LoVo (cell line): ENCODE results near the gene PHACTR2.

Experiments used
- DNase-seq: peaks from one replicate; pipeline ENCODE4 v3.0.0-alpha.2; 2016; ENCODE audit warnings: low spot score

Gene PHACTR2

DNA sequence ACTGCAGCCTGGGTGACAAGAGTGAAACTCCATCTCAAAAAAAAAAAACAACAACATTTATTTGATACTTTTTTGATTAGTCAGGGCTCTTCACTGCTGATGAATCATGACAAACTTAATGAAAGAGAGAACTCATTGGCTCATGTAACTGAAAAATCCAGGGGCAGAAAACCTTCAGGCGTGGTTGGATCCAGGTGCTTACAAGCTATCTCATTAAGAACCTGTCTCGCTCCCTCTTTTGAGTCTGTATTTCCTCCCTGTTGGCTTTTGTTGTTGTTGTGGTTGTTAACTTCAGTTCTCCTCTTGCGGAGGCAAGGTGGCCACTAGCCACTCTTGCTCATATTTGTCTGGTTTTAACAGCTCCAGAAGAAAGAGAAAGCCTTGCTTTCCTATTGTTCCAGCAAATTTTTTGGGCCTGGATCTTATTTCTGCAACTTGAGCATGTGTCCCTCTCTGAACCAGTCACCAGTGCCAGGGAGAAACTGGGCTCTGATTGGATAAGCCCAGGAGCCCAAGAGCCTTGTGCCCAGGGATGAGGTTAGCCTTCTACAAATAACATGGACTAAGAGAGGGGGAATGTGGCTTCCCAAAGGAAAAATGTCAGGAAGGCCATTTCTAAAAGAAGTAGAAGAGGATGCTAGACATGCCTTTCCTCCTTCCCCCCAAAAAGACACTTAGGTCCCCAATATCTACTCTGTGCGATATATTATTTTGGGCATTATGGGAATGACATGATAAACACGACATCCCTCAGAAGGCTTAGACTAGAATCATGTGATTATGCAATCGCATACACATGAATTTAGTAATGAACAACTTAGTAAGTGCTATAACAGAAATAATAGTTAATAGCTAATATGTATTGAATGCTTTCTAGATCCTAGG is 64.5 kb downstream of the PHACTR2 start:
- no peak for DNase-seq

DNA sequence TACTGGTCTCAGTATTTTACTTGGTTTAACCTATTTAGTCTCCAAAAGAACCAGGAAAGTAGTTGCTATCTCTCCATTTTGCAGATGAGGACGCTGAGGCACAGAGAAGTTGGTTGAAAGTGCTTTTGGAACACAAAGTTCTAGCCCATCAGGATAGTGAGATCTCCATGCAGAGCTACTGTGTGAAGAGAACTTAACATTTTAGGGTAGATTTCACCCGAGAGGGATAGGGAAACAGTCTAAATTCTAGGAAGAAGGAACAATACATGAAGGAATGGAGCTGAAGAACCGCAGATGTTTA is 65.1 kb downstream of the PHACTR2 start:
- no peak for DNase-seq

GRCh38 chr6:143743301-143744166 is 65.8 kb downstream of the PHACTR2 start:
- DNase-seq, result no peak

DNA sequence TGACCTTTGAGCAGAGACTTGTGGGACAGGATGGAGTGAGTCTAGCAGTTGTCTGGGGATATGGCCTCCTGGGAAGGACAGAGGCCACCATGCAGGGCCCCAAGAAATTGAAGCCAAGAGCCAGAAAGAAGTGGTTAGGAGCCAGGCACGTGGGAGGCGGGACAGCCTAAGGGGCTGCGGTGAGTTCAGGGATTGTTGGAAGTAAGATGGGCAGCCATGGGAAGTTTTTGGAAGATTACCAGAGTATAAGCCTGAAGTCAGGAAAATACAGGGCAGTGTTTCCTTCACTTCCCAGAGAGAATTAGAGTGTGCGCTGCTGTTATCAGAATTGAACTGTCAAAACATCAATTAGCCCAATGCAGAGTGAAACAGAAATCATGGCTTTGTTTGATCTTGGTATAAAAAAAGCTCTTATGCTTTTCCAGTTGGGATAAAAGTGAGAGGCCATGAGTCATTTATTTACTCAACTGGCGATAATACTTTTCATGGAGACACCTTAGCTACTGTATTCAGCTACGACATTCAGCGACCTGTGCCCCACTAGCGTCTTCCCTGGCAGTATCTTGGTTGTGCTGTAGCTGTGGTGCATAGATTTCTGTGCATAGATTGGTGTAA is 66.9 kb downstream of the PHACTR2 start:
- DNase-seq, result peak; percentile 82

DNA sequence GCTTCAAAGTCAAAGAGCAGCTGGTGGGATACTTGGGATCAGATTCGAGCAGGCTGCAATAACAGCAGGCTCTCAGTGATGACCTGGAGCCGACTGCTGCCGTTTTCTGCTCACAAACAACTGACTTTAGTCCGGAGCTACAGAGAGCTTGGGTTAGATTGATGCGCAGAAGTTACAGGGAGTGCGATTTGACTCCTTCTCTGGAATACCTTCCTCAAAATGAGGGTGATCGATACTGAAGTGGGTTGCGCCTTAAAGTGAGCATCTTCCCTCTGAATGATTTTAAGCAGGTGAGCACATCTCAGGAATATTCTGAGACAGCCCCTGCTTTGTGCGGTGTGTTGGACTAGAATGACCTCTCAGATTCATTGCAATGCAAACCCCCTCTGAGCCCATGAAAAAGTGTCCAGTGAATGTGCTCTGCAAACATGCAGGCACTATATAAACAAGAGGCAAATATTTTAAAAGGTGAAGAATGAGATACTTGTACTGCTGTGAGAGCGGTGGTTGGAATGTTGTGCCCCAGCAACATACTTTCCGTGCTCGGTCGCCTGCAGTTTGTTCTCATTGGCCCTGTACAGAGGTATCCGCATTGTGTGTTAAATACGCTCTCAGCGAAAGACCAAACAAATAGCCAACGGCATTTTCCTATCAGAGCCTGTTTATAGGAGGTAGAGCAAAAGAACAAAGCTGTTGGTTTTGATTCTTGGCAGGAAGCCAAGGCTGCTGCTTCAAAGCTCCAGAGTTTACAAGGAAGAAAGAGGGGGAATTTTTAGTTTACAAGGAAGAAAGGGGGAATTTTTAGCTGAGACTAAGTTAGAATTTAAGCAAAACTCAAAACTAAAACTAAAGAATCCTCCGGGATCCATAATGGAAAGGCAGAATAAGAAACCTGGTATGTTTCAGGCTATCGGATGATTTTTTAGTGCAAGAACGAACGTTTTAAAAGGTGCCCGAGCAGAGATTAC is 67.7 kb downstream of the PHACTR2 start:
- DNase-seq, result peak; percentile 77

GRCh38 chr6:143746202-143747119 is 68.7 kb downstream of the PHACTR2 start:
- no peak for DNase-seq

DNA sequence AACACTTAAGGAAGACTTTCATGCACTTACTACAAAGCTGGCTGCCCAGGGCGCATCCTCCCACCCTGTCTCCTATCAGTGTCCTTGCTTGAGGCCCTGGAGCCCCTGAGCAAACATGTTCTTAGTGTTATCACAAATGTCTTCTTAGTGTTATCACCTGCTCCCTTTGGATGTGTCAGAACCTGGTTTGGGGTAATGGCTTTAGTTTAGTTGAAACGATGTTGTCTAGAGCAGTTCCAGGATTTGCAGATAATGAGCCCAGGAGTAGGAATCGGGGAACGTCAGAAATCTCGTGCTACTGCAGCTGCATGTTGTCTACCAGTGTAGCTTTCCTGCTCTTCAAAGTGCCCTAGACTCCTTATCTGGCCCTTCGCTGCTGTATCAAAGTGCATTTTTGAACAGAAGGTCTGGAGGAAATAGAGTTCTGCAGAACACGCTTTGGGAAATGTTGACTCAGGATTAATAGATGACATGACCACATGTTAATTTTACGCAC is 69.6 kb downstream of the PHACTR2 start:
- no peak for DNase-seq

DNA sequence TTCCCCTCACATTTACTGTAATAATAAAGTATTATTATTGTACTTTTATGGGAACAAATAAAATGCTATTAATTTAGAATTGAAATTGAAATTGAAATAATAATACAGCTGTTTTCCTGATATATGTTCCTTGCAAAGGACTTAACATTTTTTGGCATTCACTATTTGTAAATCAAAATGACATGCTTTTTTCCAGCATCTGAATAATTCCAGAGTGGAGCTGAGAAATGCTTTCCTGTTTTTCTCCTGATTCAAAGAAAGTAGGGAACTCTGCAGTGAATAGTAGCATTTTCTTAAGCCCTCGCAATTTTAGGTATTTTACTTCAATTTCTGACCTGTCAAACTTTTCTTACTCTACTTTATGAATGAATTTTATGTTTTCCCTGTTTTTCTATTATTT is 72.1 kb downstream of the PHACTR2 start:
- DNase-seq, result no peak

GRCh38 chr6:143750877-143751276 is 73.1 kb downstream of the PHACTR2 start:
- DNase-seq, result no peak

DNA sequence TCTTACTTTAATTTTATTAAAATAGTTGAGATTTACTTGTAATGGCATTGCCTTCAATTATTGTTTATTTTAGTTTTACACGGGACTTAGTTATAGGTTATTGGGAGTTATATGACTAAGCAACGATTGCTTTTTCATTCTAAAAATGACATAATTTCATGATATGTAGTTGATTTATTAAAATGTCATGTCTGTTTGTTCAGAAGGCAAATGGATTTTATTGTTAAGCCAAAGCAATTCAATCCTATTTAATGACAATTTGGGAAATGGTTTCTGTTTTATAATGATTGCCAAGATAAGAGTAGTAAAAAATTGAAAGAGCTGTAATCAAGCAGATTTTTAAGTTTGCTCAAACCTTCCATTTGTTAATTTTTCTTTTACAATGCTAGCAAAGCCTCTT is 74.7 kb downstream of the PHACTR2 start:
- no peak for DNase-seq

- no peak for DNase-seq
These were observed 75.9 kb downstream of the PHACTR2 start for GRCh38 chr6:143753678-143754077.

DNA sequence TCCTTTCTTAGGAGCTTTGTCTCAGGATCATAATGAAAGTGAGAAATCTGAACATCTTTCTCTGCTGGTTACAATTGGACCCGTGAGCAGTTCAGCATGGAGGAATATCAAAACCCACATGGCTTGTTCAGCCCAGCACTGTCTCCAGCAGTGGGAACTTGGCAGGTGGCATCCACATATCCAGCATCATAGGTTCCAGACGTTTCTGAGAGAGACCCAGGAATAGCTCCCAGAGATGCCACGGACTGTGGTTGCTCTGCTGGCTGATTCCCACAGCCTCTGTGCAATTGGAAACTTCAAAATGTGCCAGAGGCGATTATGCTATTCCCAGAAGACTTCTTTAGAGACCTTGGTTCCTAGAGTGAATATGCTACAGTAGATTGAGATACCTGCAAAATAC is 76.4 kb downstream of the PHACTR2 start:
- no peak for DNase-seq

DNA sequence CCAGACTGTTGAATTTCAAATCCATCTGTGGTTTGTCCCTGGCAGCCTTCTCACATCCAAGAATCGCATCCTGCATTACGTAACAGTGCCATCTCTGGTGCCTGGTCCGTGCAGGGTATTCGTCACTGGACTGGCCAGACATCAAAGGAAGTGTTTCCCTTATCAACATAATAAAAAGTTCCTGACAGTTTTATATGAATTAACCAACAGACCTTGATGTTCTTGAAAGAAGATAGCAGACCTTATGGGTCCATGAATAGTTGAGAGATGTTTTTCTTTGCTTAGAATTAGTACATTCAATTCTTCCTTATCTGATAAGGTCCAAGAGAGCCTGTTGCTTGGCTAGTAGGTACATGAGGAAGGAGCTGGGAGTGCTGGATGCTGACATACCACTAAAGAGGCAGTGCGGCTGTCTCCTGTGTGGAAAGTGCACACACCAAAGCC is 77.6 kb downstream of the PHACTR2 start:
- peak; percentile 88 for DNase-seq

GRCh38 chr6:143757346-143757832 is 79.6 kb downstream of the PHACTR2 start:
- no peak for DNase-seq

- no peak for DNase-seq
These were observed 80.8 kb downstream of the PHACTR2 start for GRCh38 chr6:143758551-143758950.

GRCh38 chr6:143759666-143760065 is 81.9 kb downstream of the PHACTR2 start:
- no peak for DNase-seq

GRCh38 chr6:143761074-143761473 is 83.3 kb downstream of the PHACTR2 start:
- no peak for DNase-seq

GRCh38 chr6:143762126-143762525 is 84.4 kb downstream of the PHACTR2 start:
- DNase-seq, result no peak

DNA sequence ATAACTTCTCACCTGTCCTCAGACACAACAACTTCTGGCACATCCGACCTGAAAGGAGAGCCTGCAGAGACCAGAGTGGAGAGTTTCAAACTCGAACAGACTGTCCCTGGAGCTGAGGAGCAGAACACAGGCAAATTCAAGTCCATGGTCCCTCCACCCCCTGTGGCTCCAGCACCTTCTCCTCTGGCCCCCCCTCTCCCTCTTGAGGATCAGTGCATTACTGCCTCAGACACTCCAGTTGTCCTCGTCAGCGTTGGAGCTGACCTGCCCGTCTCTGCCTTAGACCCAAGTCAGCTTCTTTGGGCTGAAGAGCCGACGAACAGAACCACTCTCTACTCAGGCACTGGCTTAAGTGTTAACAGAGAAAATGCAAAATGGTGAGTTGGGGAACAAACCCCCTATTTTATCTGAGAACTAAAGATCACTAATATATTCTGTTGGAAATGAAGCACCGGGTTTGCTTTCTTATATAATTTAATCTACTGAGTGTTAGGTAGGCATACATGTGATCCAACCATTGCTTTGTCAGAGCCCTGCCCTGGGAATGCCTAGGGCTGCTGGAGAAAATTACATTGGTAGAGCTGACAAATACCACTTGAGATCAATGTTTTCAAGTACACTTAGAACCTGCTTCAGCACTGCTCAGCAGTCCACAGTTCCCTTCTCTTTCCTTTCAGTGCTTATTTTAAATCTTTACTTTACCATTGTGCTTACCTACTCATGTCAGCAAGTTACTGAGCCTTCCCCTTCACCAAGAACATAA is 87.8 kb downstream of the PHACTR2 start:
- DNase-seq, result no peak
